ENCODE measurements around the gene NECTIN4. TPM values are rescaled to one million over a fixed set of nuclear protein-coding genes. Genes with fewer than 3 reads are reported as not detected.

NECTIN4 gene
- total and polyA plus RNA-seq, 2 experiments from 2014 or later, result 0.16 TPM; not detected in 1

DNA sequence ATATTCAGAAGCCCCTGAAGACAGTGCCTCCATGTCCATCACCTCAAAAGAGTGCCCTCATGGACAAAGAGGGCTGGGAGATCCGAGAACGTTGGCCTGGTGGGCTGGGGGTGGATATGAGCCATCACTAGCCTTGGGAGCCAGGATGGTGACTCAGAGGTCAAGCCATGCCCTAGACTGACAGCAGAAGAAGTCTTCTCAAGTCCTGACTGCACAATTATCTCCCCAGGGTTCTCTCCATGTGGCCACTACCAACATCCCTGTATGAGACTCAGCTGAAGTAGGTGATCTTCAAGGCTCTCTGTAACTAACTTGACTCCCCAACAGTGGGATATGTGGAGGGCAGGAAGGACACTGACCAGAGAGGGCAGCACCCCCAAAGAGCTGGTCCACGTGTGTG is 36.5 kb downstream of the NECTIN4 start:
- Histone ChIP-seq H3K27me3 (ENCODE audit: insufficient read depth) (no peaks in the 10 kb centered on the region; the same call in 1 of the 2 replicates), H3K79me2 (replicated peaks; ENCODE audit: insufficient read depth) (no peaks in the 10 kb centered on the region), H3F3A (replicated peaks; ENCODE audit: low read depth) (no peaks in the 10 kb centered on the region)

DNA sequence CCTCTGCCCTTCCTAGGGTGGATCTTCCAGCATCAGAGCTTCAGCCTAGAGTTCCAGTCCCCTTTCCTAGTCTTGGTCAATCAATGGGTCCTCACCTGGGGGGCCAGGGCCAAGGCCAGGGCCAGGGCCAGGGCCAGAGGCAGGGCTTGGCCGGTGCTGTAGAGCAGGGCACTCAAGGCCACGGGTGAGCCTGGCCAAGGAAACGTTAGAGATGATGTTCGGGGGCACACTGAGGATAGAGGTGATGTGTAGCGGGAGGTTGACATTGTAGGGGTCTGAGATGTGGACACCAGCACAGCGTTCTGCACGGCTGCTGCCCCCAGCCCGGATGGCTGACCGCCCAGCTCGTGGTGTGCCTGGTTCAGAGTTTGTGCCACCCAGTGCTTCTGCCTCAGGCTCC is 38.1 kb downstream of the NECTIN4 start:
- no peaks in the 10 kb centered on the region for H3K36me3 ChIP-seq (ENCODE audit: insufficient read depth)
- H3K4me2 ChIP-seq, result no peak overlapping the region
- Mint-ChIP-seq H3K27ac (no peak overlapping the region), H3K27me3 (ENCODE audit: insufficient read depth, low read depth, poor library complexity) (peaks cover 18% of the 10 kb centered on the region), H3K36me3 (ENCODE audit: low read depth) (peaks cover 21% of the 10 kb centered on the region), H3K4me1 (peaks cover 5% of the 10 kb centered on the region; the same call in 1 of the 3 replicates), H3K4me3 (no peak overlapping the region), H3K9me3 (peaks cover 35% of the 10 kb centered on the region)
- H3K79me2 ChIP-seq (replicated peaks; ENCODE audit: insufficient read depth), result no peaks in the 10 kb centered on the region
- H3F3A ChIP-seq (replicated peaks; ENCODE audit: low read depth), result no peaks in the 10 kb centered on the region
- H2AFZ ChIP-seq, result no peak overlapping the region
- no peak for ATAC-seq
- no peaks in the 10 kb centered on the region for H4K20me1 ChIP-seq (replicated peaks; ENCODE audit: insufficient read depth)
- no peak overlapping the region for H3K27ac ChIP-seq (ENCODE audit: low read depth)
- no peak for DNase-seq (ENCODE audit: low spot score)
- TF ChIP-seq ZNF331 (CRISPR knock-in tag; IDR thresholded peaks at IDR 0.05; ENCODE audit: low read depth), result no peak
- TF ChIP-seq, protein P1, sequence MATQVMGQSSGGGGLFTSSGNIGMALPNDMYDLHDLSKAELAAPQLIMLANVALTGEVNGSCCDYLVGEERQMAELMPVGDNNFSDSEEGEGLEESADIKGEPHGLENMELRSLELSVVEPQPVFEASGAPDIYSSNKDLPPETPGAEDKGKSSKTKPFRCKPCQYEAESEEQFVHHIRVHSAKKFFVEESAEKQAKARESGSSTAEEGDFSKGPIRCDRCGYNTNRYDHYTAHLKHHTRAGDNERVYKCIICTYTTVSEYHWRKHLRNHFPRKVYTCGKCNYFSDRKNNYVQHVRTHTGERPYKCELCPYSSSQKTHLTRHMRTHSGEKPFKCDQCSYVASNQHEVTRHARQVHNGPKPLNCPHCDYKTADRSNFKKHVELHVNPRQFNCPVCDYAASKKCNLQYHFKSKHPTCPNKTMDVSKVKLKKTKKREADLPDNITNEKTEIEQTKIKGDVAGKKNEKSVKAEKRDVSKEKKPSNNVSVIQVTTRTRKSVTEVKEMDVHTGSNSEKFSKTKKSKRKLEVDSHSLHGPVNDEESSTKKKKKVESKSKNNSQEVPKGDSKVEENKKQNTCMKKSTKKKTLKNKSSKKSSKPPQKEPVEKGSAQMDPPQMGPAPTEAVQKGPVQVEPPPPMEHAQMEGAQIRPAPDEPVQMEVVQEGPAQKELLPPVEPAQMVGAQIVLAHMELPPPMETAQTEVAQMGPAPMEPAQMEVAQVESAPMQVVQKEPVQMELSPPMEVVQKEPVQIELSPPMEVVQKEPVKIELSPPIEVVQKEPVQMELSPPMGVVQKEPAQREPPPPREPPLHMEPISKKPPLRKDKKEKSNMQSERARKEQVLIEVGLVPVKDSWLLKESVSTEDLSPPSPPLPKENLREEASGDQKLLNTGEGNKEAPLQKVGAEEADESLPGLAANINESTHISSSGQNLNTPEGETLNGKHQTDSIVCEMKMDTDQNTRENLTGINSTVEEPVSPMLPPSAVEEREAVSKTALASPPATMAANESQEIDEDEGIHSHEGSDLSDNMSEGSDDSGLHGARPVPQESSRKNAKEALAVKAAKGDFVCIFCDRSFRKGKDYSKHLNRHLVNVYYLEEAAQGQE (IDR thresholded peaks at IDR 0.05; ENCODE audit: unreplicated experiment), result no peak
- no peak for TF ChIP-seq ZNF114 (CRISPR knock-in tag; IDR thresholded peaks at IDR 0.05)
- no peak for TF ChIP-seq POLR2AphosphoS5 (IDR thresholded peaks at IDR 0.05; ENCODE audit: low read depth)
- no peak for TF ChIP-seq JUNB (IDR thresholded peaks at IDR 0.05; ENCODE audit: unreplicated experiment)
- TF ChIP-seq STAT1 (IDR thresholded peaks at IDR 0.05; ENCODE audit: unreplicated experiment), result no peak
- H3K4me3 ChIP-seq, result no peak overlapping the region
- H3K27me3 ChIP-seq (ENCODE audit: insufficient read depth), result peaks cover 5% of the 10 kb centered on the region; the same call in 1 of the 2 replicates
- peaks cover 15% of the 10 kb centered on the region for H3K9me2 ChIP-seq (ENCODE audit: insufficient read depth)
- no peaks in the 10 kb centered on the region for H3K4me1 ChIP-seq (ENCODE audit: insufficient read depth)

More for the DNA sequence above, 36.5 kb downstream of the NECTIN4 start:
- Histone ChIP-seq H2AFZ (no peak overlapping the region), H3K4me2 (no peak overlapping the region), H3K4me3 (no peak overlapping the region), H3K4me1 (ENCODE audit: insufficient read depth) (no peaks in the 10 kb centered on the region), H4K20me1 (replicated peaks; ENCODE audit: insufficient read depth) (no peaks in the 10 kb centered on the region), H3K9me2 (ENCODE audit: insufficient read depth) (no peaks in the 10 kb centered on the region; the same call in 1 of the 2 replicates), H3K27ac (ENCODE audit: low read depth) (no peak overlapping the region), H3K36me3 (ENCODE audit: insufficient read depth) (no peaks in the 10 kb centered on the region)
- DNase-seq (ENCODE audit: low spot score) (no peak), ATAC-seq (no peak)
- Mint-ChIP-seq H3K27me3 (ENCODE audit: insufficient read depth, low read depth, poor library complexity) (peaks cover 22% of the 10 kb centered on the region), H3K36me3 (ENCODE audit: low read depth) (peaks cover 7% of the 10 kb centered on the region), H3K9me3 (peaks cover 19% of the 10 kb centered on the region), H3K4me3 (no peak overlapping the region), H3K4me1 (no peaks in the 10 kb centered on the region), H3K27ac (no peak overlapping the region)
- TF ChIP-seq, protein P2, sequence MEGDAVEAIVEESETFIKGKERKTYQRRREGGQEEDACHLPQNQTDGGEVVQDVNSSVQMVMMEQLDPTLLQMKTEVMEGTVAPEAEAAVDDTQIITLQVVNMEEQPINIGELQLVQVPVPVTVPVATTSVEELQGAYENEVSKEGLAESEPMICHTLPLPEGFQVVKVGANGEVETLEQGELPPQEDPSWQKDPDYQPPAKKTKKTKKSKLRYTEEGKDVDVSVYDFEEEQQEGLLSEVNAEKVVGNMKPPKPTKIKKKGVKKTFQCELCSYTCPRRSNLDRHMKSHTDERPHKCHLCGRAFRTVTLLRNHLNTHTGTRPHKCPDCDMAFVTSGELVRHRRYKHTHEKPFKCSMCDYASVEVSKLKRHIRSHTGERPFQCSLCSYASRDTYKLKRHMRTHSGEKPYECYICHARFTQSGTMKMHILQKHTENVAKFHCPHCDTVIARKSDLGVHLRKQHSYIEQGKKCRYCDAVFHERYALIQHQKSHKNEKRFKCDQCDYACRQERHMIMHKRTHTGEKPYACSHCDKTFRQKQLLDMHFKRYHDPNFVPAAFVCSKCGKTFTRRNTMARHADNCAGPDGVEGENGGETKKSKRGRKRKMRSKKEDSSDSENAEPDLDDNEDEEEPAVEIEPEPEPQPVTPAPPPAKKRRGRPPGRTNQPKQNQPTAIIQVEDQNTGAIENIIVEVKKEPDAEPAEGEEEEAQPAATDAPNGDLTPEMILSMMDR (conservative IDR thresholded peaks at IDR 0.05; ENCODE audit: low read depth in 2 of 2), result no peak
- TF ChIP-seq STAT1 (IDR thresholded peaks at IDR 0.05; ENCODE audit: unreplicated experiment), result no peak
- no peak for TF ChIP-seq CREB1 (CRISPR knock-in tag; IDR thresholded peaks at IDR 0.05; ENCODE audit: low read depth)
- TF ChIP-seq, protein P3, sequence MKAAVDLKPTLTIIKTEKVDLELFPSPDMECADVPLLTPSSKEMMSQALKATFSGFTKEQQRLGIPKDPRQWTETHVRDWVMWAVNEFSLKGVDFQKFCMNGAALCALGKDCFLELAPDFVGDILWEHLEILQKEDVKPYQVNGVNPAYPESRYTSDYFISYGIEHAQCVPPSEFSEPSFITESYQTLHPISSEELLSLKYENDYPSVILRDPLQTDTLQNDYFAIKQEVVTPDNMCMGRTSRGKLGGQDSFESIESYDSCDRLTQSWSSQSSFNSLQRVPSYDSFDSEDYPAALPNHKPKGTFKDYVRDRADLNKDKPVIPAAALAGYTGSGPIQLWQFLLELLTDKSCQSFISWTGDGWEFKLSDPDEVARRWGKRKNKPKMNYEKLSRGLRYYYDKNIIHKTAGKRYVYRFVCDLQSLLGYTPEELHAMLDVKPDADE (IDR thresholded peaks at IDR 0.05), result no peak
- TF ChIP-seq NANOG (IDR thresholded peaks at IDR 0.05; ENCODE audit: borderline replicate concordance), result no peak

Data from GM23338 (cell line).